Measurements from ENCODE around the gene ICOS. TPM values are rescaled to one million over a fixed set of nuclear protein-coding genes. Genes with fewer than 3 reads are reported as not detected.

Gene ICOS
- polyA plus RNA-seq, 5 donors = 0.12 to 0.16 (median 0.14) TPM; not detected in 1

- DNase-seq = no peak
These were observed 71.8 kb downstream of the ICOS start for GRCh38 chr2:204008352-204008751.

GRCh38 chr2:204010628-204011560 lies 74.3 kb downstream of the ICOS start:
- DNase-seq = no peak

Other genes starting within 250 kb of the ICOS start
- 1 to 10 TPM; 1.8 to 3.3 (median 3.1) TPM for gene CD28, start 230.1 kb upstream of the ICOS start, polyA plus RNA-seq (ENCODE audit: insufficient read depth in 1 of 5, insufficient read length in 5 of 5, low replicate concordance in 1 of 5)
- gene CTLA4, start 69.0 kb upstream of the ICOS start, polyA plus RNA-seq (ENCODE audit: insufficient read depth in 1 of 5, insufficient read length in 5 of 5, low replicate concordance in 1 of 5) = under 1 TPM; 0.12 to 0.21 (median 0.16) TPM

Measured in right lung (tissue), 5 donors.